ENCODE measurements around the gene YIF1A. TPM values are rescaled to one million over a fixed set of nuclear protein-coding genes. Genes with fewer than 3 reads are reported as not detected.
A peak's percentile ranks its signal among the peaks of the same experiment; 100 is the strongest.

The YIF1A gene
- total RNA-seq, 1 experiment from 2014 or later = 64.3 TPM

DNA sequence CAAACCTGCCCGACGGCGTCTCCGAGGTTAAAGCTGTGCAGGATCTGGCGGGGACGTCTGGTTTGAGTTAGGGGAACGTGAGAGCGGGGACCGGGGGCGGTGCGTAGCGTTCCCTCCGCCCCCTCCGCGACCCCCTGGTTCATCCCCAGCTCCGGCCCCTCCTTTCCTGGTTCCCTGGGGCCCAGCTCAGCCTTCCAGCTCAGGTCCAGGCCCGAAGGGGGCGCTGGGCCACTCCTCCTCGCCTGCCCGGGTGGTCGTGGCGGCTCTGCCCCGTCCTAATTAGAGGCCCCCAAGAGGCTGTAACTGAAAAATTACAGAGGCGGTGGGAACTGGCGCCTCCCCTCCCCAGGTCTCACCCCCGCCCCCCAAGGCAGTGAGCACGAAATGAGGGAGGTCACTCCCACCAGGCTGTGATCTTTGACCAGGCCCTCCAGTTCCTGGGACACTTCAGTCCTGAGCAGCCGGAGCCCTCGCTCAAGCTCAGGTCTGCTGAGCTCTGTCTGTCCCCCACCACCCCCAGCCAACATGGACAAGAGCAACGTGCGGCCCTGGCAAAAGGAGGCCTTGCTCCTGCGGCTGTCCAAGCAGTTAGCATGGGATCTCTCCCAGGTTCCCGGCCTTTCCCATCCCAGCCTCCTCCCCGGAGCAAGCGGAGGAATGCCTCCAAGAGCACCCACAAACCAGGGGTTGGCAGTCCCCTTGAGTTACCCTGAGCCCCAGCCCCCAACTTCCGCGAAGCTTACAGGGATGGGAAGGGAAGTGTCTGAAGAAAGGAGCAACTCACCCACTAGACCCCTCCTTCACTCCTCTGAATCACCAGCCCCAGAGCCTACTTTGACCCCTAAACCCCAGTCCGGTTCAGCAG is 24.6 kb upstream of the YIF1A start:
- no peak overlapping the region for H2BK15ac ChIP-seq (ENCODE audit: low read depth, low read length)
- Mint-ChIP-seq H3K9me3 (peaks cover 0 to 3% of the 10 kb centered on the region in 2 experiments; a peak in 2 of 5 replicates), H3K27ac (peak overlapping the region; percentile 87 to 97 (median 96)), H3K4me3 (peak overlapping the region; percentile 67 to 86), H3K36me3 (ENCODE audit: insufficient read depth in 1 of 3, low read depth in 3 of 3) (peaks cover 0 to under 1% (median under 1%) of the 10 kb centered on the region in 3 experiments; a peak in 3 of 7 replicates), H3K27me3 (ENCODE audit: low read depth) (peaks cover 17% of the 10 kb centered on the region), H3K4me1 (peaks cover 22 to 31% of the 10 kb centered on the region in 2 experiments)
- H2BK5ac ChIP-seq (ENCODE audit: insufficient read length, low read length) = no peak overlapping the region
- no peak overlapping the region for H3K4ac ChIP-seq (ENCODE audit: low read depth, low read length)
- H3T11ph ChIP-seq (ENCODE audit: low read length) = no peak overlapping the region
- H4K5ac ChIP-seq (ENCODE audit: insufficient read length, low read depth, low read length) = no peak overlapping the region
- H3K4me2 ChIP-seq (ENCODE audit: insufficient read depth, insufficient read length, low read length) = peak overlapping the region; percentile 38
- H3K23me2 ChIP-seq (ENCODE audit: insufficient read length, low read depth, low read length, poor library complexity, severe bottlenecking) = peaks cover 12% of the 10 kb centered on the region
- no peak overlapping the region for H3K23ac ChIP-seq (ENCODE audit: insufficient read length, low read depth, low read length)
- WGBS (ENCODE audit: extremely low coverage, insufficient read length, low lambda C conversion rate) = no CpG with 5 or more reads among the region's 38 CpGs
- no peak overlapping the region for H3K27ac ChIP-seq (ENCODE audit: insufficient read length, low read depth, low read length)
- no peak overlapping the region for H3K56ac ChIP-seq (ENCODE audit: insufficient read length, low read depth, low read length)
- no peaks in the 10 kb centered on the region for H3K79me1 ChIP-seq (ENCODE audit: insufficient read depth, low read depth, low read length, poor library complexity, severe bottlenecking)
- H2BK12ac ChIP-seq (ENCODE audit: insufficient read length, low read depth, low read length) = no peak overlapping the region
- H3K4me1 ChIP-seq (ENCODE audit: insufficient read depth, low read length) = peaks cover 2% of the 10 kb centered on the region; the same call in 1 of the 2 replicates
- H3K9ac ChIP-seq (ENCODE audit: extremely low read depth, insufficient read length, low read length) = no peak overlapping the region
- no peak overlapping the region for H4K8ac ChIP-seq (replicated peaks; ENCODE audit: insufficient read length, low read depth, low read length)
- no peaks in the 10 kb centered on the region for H3K79me2 ChIP-seq (ENCODE audit: insufficient read depth, low read length)
- peak overlapping the region; percentile 82 for H3K14ac ChIP-seq (ENCODE audit: insufficient read depth, low read length)
- peak; percentile 60 for TF ChIP-seq CTCF (conservative IDR thresholded peaks at IDR 0.05)
- no peak overlapping the region for H2BK120ac ChIP-seq (ENCODE audit: low read depth, low read length, poor library complexity, severe bottlenecking)
- no peak overlapping the region for H2BK20ac ChIP-seq (ENCODE audit: low read depth, low read length, poor library complexity, severe bottlenecking)
- DNase-seq = peak; percentile 77
- H3K27me3 ChIP-seq (ENCODE audit: insufficient read depth, low read length) = no peaks in the 10 kb centered on the region
- no peak overlapping the region for H4K91ac ChIP-seq (ENCODE audit: insufficient read length, low read depth, low read length)
- no peaks in the 10 kb centered on the region for H4K20me1 ChIP-seq (ENCODE audit: control insufficient read depth, insufficient read depth, insufficient read length)
- H2AK5ac ChIP-seq (ENCODE audit: insufficient read length, low read length) = no peak overlapping the region
- H3K18ac ChIP-seq (ENCODE audit: insufficient read length, low read depth, low read length) = peak overlapping the region; percentile 64
- no peaks in the 10 kb centered on the region for H3K9me3 ChIP-seq (ENCODE audit: control insufficient read depth, low read depth, low read length)
- no peak overlapping the region for H2AFZ ChIP-seq (ENCODE audit: low read length)

Measured in H9 (cell line).